Measurements from ENCODE around the gene IQCN.

IQCN gene

GRCh38 chr19:18274219-18274780, at the start of gene IQCN:
IQCN (minus strand) TSS chr19:18274452; CDS start chr19:18269478, 4,974 bp downstream.
- no peak for DNase-seq (ENCODE audit: low spot score)

GRCh38 chr19:18322759-18323460, 48.7 kb upstream of the IQCN start, which contains the start of gene LSM4:
LSM4 (minus strand) TSS chr19:18323076; CDS start chr19:18323020, 56 bp downstream.
- peak; percentile 99 for DNase-seq (ENCODE audit: low spot score)

GRCh38 chr19:18322318-18322758, 48.1 kb upstream of the IQCN start:
- DNase-seq (ENCODE audit: low spot score), result no peak

- no peak for DNase-seq (ENCODE audit: low spot score)
Observed at GRCh38 chr19:18321734-18322102, 47.5 kb upstream of the IQCN start.

GRCh38 chr19:18320865-18321733, 46.8 kb upstream of the IQCN start:
- no peak for DNase-seq (ENCODE audit: low spot score)

DNA sequence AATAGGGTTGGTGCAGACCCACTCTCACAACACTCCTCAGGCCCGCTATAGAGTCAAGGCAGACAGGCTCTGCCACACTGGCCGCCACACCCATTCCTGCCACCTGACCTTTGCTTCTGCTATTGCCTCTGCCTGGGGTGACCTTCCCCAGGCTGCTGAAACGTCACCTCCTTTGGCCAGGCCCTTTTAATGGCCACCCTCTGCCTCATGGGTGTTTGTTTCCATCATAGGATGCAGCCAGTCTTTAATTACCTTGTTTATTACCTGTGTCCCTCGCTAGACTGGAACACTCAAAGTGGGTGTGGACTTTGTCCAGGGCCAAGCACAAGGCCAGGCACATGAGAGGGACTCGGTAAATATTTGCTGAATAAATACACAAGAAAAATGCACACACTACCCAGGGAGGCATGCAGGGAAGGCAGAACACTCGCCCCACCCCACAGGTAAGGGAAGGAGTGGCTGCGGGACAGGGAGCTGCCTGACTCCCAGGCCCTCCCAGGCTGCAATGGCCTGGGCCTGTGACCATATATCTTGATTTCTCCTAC, 45.4 kb upstream of the IQCN start:
- DNase-seq (ENCODE audit: low spot score), result no peak

GRCh38 chr19:18317961-18318800, 43.9 kb upstream of the IQCN start:
- no peak for DNase-seq (ENCODE audit: low spot score)

GRCh38 chr19:18313398-18313797, 39.1 kb upstream of the IQCN start:
- DNase-seq (ENCODE audit: low spot score), result no peak

GRCh38 chr19:18312092-18312534, 37.9 kb upstream of the IQCN start:
- DNase-seq (ENCODE audit: low spot score), result no peak

GRCh38 chr19:18311502-18312091, 37.3 kb upstream of the IQCN start:
- no peak for DNase-seq (ENCODE audit: low spot score)

DNA sequence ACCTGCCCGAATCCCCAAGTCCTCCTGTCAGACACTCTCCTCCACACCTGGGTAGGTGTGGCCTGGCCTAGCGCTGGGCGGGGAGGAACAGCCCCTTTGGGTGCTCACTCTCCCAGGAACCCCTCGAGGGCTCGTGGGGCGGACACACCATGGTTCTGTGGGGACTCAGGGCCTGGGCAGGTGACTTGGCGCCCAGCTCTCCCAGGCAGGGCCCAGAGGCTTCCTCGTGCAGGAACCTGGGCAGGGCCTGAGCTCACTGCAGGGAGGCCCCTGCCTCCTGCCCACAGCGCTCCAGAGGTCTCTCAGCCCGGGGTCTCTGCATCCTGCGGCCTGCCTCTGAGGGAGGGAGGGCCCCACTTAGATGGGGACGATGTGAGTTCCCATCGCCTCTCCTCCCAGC, 36.7 kb upstream of the IQCN start:
- DNase-seq (ENCODE audit: low spot score), result no peak

- no peak for DNase-seq (ENCODE audit: low spot score)
Observed at GRCh38 chr19:18310118-18310909, 36.1 kb upstream of the IQCN start.

GRCh38 chr19:18309525-18310064, 35.3 kb upstream of the IQCN start:
- no peak for DNase-seq (ENCODE audit: low spot score)

- DNase-seq (ENCODE audit: low spot score), result no peak
Observed at GRCh38 chr19:18308948-18309325, 34.7 kb upstream of the IQCN start.

- no peak for DNase-seq (ENCODE audit: low spot score)
Observed at GRCh38 chr19:18308051-18308947, 34.0 kb upstream of the IQCN start.

DNA sequence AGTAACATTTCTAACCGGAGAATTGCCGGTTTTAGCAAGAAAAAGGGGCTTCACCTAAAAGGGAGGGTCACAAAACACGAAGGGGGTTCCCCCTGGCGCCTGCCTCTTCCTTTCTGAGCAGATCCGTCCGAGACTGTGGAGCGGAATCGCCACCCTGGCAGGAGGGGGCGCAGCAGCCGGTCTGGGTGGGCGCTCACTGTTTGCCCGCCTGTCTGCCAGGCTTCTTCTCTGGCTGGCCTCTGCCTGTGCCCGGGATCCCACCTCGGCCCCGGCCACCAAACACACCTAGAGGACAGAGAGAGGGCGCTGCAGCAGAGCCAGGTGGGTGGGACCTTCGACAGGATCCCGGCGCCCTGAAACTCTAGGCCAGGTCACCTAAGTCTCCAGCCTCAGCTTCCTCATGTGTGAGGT, 33.0 kb upstream of the IQCN start:
- no peak for DNase-seq (ENCODE audit: low spot score)

DNA sequence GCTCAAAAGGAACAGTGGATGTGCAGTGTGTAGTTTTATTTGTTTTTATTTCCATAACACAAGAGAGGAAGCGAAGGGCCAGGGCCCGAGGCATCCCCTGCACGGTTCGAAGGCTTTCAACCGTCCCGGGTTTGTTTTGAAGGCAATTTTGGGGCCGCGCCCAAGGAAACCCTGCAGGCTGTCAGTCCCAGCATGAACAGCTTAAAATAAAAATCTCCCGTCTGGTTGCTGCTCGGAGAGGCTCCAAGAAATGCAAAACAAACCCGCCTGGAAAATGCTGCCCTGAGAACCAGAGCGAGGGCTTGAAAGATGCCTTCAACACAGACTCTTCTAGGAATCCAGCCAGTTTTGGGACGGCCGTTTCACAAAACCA, 32.6 kb upstream of the IQCN start:
- no peak for DNase-seq (ENCODE audit: low spot score)

GRCh38 chr19:18306209-18306887, 32.1 kb upstream of the IQCN start:
- no peak for DNase-seq (ENCODE audit: low spot score)

All from COLO829 (cell line).